Measurements from ENCODE around the gene IFNL3.

The IFNL3 gene

DNA sequence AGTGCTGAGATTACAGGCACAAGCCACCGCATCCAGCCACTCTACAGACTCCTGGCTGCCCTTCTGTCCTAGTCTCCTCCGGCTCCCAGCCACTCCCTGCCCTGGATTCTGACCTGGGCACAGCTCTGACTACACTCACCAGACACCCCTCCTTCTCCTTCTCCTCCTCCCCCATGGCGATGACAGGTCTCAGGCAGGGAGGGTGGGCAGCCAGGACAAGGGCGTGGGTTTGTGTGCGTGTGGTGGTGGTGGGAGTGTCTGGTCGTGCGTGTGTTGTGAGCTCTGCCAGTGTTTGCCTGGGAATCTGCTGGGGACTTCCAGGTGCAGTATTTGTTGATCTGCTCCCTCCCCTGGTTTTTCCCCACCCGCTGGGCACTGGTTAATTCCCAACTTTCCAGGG lies 51.0 kb downstream of the IFNL3 start:
- DNase-seq (ENCODE audit: low spot score) = no peak
